Muscle layer of colon (tissue), 2 donors: ENCODE results near the gene CAMSAP3.
A peak's percentile ranks its signal among the peaks of the same experiment; 100 is the strongest.

Source experiments
- H3K27ac ChIP-seq: one replicate; pipeline ENCODE4 v1.7.0; 2013; ENCODE audit warnings: low read depth, mild to moderate bottlenecking, low read length, moderate library complexity
- H3K27me3 ChIP-seq, 2 donors: one replicate each; pipeline ENCODE4 v1.7.0; 2013; ENCODE audit warnings: low read length in 2 of 2, mild to moderate bottlenecking in 2 of 2; ENCODE audit not compliant: insufficient read depth in 2 of 2, control insufficient read depth in 1 of 2
- H3K36me3 ChIP-seq: one replicate; pipeline ENCODE4 v1.7.0; 2013; ENCODE audit warnings: mild to moderate bottlenecking, low read length; ENCODE audit not compliant: insufficient read depth
- H3K4me1 ChIP-seq: one replicate; pipeline ENCODE4 v1.7.0; 2013; ENCODE audit warnings: mild to moderate bottlenecking, low read length; ENCODE audit not compliant: insufficient read depth
- H3K4me3 ChIP-seq, 2 donors: one replicate each; pipeline ENCODE4 v1.7.0; 2013; ENCODE audit warnings: low read length in 2 of 2, low read depth in 1 of 2, mild to moderate bottlenecking in 1 of 2, moderate library complexity in 1 of 2
- H3K9ac ChIP-seq: one replicate; pipeline ENCODE4 v1.7.0; 2013; ENCODE audit warnings: low read length
- H3K9me3 ChIP-seq: one replicate; pipeline ENCODE4 v1.7.0; 2013; ENCODE audit warnings: mild to moderate bottlenecking, low read length
- donor health status: abdominal sarcoma.
- donor health status: Adenocarcinoma of cecum.

CAMSAP3 gene, protein sequence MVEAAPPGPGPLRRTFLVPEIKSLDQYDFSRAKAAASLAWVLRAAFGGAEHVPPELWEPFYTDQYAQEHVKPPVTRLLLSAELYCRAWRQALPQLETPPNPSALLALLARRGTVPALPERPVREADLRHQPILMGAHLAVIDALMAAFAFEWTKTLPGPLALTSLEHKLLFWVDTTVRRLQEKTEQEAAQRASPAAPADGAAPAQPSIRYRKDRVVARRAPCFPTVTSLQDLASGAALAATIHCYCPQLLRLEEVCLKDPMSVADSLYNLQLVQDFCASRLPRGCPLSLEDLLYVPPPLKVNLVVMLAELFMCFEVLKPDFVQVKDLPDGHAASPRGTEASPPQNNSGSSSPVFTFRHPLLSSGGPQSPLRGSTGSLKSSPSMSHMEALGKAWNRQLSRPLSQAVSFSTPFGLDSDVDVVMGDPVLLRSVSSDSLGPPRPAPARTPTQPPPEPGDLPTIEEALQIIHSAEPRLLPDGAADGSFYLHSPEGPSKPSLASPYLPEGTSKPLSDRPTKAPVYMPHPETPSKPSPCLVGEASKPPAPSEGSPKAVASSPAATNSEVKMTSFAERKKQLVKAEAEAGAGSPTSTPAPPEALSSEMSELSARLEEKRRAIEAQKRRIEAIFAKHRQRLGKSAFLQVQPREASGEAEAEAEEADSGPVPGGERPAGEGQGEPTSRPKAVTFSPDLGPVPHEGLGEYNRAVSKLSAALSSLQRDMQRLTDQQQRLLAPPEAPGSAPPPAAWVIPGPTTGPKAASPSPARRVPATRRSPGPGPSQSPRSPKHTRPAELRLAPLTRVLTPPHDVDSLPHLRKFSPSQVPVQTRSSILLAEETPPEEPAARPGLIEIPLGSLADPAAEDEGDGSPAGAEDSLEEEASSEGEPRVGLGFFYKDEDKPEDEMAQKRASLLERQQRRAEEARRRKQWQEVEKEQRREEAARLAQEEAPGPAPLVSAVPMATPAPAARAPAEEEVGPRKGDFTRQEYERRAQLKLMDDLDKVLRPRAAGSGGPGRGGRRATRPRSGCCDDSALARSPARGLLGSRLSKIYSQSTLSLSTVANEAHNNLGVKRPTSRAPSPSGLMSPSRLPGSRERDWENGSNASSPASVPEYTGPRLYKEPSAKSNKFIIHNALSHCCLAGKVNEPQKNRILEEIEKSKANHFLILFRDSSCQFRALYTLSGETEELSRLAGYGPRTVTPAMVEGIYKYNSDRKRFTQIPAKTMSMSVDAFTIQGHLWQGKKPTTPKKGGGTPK

DNA sequence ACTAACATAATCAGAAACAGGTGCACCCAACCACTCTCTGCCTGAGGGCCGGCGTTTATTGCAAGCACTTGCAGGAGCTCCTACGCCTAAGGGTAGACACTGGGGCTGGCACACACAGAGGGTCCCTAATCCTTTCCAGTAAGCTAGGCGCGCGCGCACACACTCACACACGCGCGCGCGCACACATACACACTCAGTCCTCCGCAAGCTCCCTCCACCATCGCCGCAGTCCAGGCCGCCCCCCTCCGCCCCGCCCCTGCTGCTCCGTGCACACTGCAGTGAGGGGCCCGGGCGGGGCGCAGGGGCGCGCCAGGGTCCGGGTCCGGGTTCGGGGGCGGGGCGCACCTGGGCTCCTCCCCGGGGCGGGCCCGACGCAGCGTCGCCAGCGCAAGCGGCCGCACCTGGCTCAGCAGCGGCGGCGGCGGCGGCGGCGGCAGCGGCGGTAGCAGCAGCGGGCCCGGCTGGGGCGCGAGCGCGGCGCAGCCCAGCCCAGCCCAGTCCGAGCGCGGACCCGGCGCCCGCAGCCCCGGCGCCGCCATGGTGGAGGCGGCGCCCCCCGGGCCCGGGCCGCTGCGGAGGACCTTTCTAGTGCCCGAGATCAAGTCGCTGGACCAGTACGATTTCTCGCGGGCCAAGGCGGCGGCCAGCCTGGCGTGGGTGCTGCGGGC lies at the start of gene CAMSAP3:
CAMSAP3 (plus strand) TSS at position 398 of the 668 bp plus-strand sequence; CDS start at position 538, 140 bp downstream.
- Histone ChIP-seq H3K9me3 (no peaks in the 10 kb centered on the region), H3K4me1 (no peaks in the 10 kb centered on the region), H3K4me3 (peak within 1 kb of the TSS in 1 of 2 donors; percentile 42), H3K27ac (no peak within 1 kb of the TSS), H3K36me3 (no peaks in the 10 kb centered on the region), H3K27me3 (peaks cover 8 to 42% of the 10 kb centered on the region in 2 donors), H3K9ac (no peak within 1 kb of the TSS)

DNA sequence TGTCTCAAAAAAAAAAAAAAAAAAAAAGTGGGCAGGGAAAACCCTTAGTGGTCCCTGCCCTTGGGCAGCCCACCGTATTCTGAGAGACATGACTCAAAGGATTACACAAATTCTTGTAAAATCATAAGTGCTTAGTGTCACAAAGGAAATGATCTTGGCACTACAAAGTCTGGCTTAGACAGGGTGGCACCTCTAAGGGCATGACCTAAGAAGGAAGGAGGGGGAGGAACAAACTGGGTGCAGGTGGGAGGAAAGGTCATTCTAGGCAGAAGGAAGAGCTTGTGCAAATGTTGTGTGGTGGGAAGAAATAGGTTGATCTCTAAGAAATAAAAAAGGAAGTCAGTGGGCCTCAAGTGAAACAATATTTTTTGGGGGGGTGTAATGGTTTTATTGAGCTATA lies 49.8 kb upstream of the CAMSAP3 start:
- peaks cover 29% of the 10 kb centered on the region for H3K36me3 ChIP-seq
- H3K27me3 ChIP-seq = no peaks in the 10 kb centered on the region
- no peak overlapping the region for H3K27ac ChIP-seq
- no peaks in the 10 kb centered on the region for H3K4me1 ChIP-seq
- no peak overlapping the region for H3K9ac ChIP-seq
- no peak overlapping the region for H3K4me3 ChIP-seq
- H3K9me3 ChIP-seq = no peaks in the 10 kb centered on the region

- Histone ChIP-seq H3K27me3 (no peaks in the 10 kb centered on the region), H3K9me3 (no peaks in the 10 kb centered on the region), H3K27ac (no peak overlapping the region), H3K36me3 (peaks cover 22% of the 10 kb centered on the region), H3K4me1 (peaks cover 5% of the 10 kb centered on the region), H3K4me3 (no peak overlapping the region), H3K9ac (no peak overlapping the region)
Measured at GRCh38 chr19:7547159-7547558, 48.5 kb upstream of the CAMSAP3 start.

DNA sequence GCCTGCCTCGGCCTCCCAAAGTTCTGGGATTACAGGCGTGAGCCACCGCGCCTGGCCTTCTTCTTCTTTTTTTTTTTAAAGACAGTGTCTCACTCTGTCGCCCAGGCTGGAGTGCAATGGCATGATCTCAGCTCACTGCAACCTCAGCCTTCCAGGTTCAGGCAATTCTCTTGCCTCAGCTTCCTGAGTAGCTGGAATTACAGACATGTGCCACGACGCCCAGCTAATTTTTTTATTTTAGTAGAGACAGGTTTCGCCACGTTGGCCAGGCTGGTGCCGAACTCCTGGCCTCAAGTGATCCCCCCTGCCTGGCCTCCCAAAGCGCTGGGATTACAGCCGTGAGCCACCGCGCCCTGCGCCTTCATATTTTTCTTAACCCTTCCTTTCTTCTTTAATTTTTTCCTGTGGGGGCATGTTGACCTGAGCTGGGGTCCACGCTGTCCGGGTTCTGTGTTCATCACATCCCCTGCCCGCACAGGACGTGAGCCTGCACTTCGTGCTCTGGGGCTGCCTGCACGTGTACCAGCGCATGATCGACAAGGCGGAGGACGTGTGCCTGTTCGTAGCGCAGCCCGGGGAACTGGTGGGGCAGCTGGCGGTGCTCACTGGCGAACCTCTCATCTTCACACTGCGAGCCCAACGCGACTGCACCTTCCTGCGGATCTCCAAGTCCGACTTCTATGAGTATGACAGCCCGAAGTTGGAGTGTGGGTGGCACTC lies 46.1 kb upstream of the CAMSAP3 start:
- Histone ChIP-seq H3K4me1 (peaks cover 5% of the 10 kb centered on the region), H3K9ac (no peak overlapping the region)

DNA sequence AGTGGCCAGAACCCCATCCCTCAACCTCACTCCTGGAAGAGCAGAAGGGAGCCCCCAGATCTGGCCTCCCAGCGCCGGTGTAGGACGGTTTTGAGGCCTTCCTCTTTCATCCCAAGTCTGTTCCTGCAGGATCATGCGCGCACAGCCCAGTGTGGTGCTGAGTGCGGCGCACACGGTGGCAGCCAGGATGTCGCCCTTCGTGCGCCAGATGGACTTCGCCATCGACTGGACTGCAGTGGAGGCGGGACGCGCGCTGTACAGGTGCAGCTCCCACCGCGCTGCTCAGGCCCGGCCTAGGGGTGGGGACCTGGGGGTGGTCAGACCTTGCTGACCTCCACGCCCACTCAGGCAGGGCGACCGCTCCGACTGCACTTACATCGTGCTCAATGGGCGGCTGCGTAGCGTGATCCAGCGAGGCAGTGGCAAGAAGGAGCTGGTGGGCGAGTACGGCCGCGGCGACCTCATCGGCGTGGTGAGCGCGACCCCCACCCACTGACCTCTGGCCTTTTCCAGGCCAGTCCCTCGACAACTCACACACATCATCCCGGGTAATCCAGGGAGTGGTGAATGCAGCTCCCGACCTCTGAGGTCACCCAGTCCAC lies 45.4 kb upstream of the CAMSAP3 start:
- Histone ChIP-seq H3K36me3 (peaks cover 10% of the 10 kb centered on the region), H3K4me3 (no peak overlapping the region), H3K9me3 (no peaks in the 10 kb centered on the region), H3K27ac (no peak overlapping the region), H3K27me3 (no peaks in the 10 kb centered on the region), H3K4me1 (peaks cover 5% of the 10 kb centered on the region), H3K9ac (no peak overlapping the region)

More for the DNA sequence above, 46.1 kb upstream of the CAMSAP3 start:
- H3K36me3 ChIP-seq = peaks cover 11% of the 10 kb centered on the region
- no peaks in the 10 kb centered on the region for H3K27me3 ChIP-seq
- H3K9me3 ChIP-seq = no peaks in the 10 kb centered on the region
- no peak overlapping the region for H3K27ac ChIP-seq
- H3K4me3 ChIP-seq = no peak overlapping the region

DNA sequence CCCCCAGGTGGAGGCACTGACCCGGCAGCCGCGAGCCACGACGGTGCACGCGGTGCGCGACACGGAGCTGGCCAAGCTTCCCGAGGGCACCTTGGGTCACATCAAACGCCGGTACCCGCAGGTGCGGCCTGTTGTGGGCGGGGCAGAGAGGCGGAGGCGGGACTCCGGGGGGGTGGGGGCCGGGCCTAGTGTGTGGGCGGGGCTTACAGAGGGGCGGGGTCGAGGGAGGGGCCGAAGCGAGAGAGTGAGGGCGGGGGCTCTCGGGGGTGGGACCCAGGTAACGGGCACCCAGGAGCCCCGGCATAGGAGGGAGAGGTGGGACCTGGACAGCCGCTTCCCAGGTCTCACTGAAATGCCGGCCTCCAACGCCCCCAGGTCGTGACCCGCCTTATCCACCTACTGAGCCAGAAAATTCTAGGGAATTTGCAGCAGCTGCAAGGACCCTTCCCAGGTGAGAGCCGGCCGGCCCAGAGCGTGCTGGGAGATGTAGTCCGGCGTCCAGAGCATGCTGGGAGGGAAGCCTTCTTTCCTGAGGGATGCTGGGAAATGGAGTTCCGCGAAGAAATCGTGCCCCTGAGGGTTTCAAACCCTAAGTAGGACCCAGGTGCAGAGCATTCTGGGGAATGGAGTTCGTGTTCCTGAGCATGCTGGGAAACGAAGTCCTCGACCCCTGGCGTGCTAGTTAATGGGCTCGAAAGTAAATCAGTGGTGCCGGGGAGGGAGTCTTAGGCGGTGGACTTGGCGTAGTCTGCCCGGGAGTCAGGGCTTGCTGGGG lies 44.5 kb upstream of the CAMSAP3 start:
- H3K27me3 ChIP-seq = no peaks in the 10 kb centered on the region
- no peak overlapping the region for H3K27ac ChIP-seq
- H3K4me3 ChIP-seq = peak overlapping the region in 1 of 2 donors; percentile 41
- peaks cover 5% of the 10 kb centered on the region for H3K4me1 ChIP-seq
- peaks cover 19% of the 10 kb centered on the region for H3K36me3 ChIP-seq
- no peaks in the 10 kb centered on the region for H3K9me3 ChIP-seq
- H3K9ac ChIP-seq = no peak overlapping the region

- Histone ChIP-seq H3K4me1 (peaks cover 5% of the 10 kb centered on the region), H3K36me3 (peaks cover 35% of the 10 kb centered on the region), H3K27ac (no peak overlapping the region), H3K9ac (no peak overlapping the region), H3K9me3 (no peaks in the 10 kb centered on the region), H3K4me3 (no peak overlapping the region), H3K27me3 (no peaks in the 10 kb centered on the region)
Measured at GRCh38 chr19:7552781-7553180, 42.9 kb upstream of the CAMSAP3 start.

DNA sequence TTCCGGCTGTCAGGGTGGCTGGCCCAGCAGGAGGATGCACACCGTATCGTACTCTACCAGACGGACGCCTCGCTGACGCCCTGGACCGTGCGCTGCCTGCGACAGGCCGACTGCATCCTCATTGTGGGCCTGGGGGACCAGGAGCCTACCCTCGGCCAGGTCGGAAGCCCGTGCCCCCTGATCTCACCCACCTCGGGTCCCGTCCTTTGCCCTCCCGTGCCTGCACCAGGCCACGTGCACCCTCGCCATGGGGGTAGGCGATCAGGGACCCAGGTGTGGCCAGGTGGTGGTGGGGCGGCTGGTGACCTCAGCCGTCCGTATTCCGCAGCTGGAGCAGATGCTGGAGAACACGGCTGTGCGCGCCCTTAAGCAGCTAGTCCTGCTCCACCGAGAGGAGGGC lies 41.1 kb upstream of the CAMSAP3 start:
- Histone ChIP-seq H3K27me3 (no peaks in the 10 kb centered on the region), H3K36me3 (peaks cover 52% of the 10 kb centered on the region), H3K4me1 (peaks cover 5% of the 10 kb centered on the region), H3K4me3 (no peak overlapping the region), H3K9ac (no peak overlapping the region), H3K9me3 (no peaks in the 10 kb centered on the region), H3K27ac (no peak overlapping the region)

GRCh38 chr19:7554990-7555864 lies 40.4 kb upstream of the CAMSAP3 start:
- Histone ChIP-seq H3K27me3 (no peaks in the 10 kb centered on the region), H3K27ac (no peak overlapping the region), H3K9me3 (no peaks in the 10 kb centered on the region), H3K9ac (no peak overlapping the region), H3K36me3 (peaks cover 51% of the 10 kb centered on the region), H3K4me3 (no peak overlapping the region), H3K4me1 (peaks cover 5% of the 10 kb centered on the region)
